G401 (cell line): Measurements from ENCODE around the gene CDH13. TPM values are rescaled to one million over a fixed set of nuclear protein-coding genes. Genes with fewer than 3 reads are reported as not detected.

ENCODE experiments used
- DNase-seq: peaks from one replicate; pipeline ENCODE4 v3.0.0-alpha.2; 2015; ENCODE audit warnings: low spot score
- in situ Hi-C: cut with HindIII; loops from 2 replicates; pipeline ENCODE4 v1.10.0; 2016; ENCODE audit warnings: low sequenced_read_pairs, mixed read lengths
- total RNA-seq: library from RNA; depleted of rRNA; stranded (reverse); fragments of >200 nt; shearing (Covaris generic); gene quantifications from 2 replicates; pipeline ENCODE4 v1.2.3, GENCODE V29; 2014

CDH13 gene
- total RNA-seq, 1 experiment from 2014 or later: 10.8 TPM

GRCh38 chr16:83312015-83312717 lies 685.4 kb downstream of the CDH13 start:
- in situ Hi-C loops: no loop called here
- no peak for DNase-seq

- in situ Hi-C loops: no loop called here
- DNase-seq: no peak
These were observed 686.0 kb downstream of the CDH13 start for GRCh38 chr16:83312718-83313245.

GRCh38 chr16:83315271-83315670 lies 688.5 kb downstream of the CDH13 start:
- DNase-seq: no peak
- in situ Hi-C loops: no loop called here

- no peak for DNase-seq
- in situ Hi-C loops: no loop called here
These were observed 689.7 kb downstream of the CDH13 start for GRCh38 chr16:83316458-83316857.

DNA sequence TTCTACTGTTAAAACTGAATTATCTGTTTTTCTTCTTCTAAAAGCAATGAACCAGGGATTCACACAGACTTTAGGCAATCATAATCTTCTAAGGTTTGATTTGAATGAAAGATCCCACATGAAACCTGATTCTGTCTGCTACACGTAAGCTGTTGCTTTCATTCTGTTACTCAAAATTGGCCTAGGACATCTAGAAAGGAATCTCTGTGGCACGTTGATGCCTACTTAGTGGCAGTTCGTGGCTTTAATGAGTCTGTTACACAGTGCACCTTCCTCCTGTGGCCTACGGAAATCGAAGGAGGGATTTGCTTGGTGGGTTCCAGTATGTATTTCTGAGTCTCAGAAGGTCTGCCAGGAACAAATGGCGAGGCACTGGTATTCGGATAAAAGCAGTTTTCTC lies 691.6 kb downstream of the CDH13 start:
- in situ Hi-C loops: no loop called here
- no peak for DNase-seq

DNA sequence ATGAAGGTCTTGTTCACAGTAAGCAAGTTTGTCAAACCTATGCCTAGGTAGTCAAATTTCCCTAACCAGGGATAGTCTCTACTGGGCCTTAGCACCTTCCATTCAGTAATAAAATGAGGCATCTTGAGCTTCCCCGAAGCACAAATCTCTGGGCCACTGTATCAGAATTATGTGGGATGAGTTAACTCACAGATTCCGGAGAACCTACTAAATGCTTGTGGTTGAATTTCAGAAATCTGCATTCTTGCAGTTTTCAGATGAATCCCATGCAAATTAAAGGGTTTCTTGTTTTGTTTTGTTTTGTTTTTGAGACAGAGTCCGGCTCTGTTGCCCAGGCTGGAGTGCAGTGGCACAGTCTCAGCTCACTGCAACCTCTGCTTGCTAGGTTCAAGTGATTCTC lies 702.2 kb downstream of the CDH13 start:
- in situ Hi-C loops: no loop called here

DNA sequence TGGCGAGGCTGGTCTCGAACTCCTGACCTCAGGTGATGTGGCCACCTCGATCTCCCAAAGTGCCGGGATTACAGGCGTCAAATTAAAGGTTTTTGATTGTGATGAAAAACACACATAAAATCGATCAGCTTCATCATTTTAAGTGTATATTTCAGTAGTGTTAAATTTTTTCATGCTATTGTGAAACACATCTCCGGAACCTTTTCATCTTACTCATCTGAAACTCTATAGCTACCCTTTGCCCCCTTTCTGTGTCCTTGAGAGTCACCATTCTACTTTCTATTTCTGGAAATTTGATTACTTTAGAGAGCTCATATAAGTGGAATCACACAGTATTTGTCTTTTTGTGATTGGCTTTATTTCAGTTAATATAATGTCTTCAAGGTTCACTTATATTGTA lies 702.7 kb downstream of the CDH13 start:
- in situ Hi-C loops: no loop called here
- DNase-seq: no peak

More for the DNA sequence above, 702.2 kb downstream of the CDH13 start:
- no peak for DNase-seq

DNA sequence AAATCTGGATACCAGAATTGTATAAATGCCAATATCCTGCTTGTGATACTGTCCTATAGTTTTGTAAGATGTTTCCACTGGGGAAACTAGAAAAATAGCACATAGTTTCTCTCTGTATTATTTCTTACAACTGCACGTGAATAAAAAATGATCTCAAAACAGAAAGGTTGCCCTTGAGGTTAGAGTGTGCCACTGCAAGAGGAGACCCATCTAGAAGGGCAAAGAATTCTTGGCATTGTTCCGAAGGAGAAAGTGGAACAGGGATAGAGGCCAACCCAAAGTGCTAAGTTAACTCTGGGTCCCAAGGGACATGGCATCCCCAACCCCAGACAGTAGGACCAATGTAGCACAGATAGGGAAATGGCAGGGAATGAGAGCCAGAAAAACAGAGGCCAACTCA lies 703.5 kb downstream of the CDH13 start:
- no peak for DNase-seq
- in situ Hi-C loops: no loop called here

- in situ Hi-C loops: no loop called here
- no peak for DNase-seq
These were observed 708.3 kb downstream of the CDH13 start for GRCh38 chr16:83335076-83335475.

- in situ Hi-C loops: no loop called here
- DNase-seq: peak; percentile 75
These were observed 709.8 kb downstream of the CDH13 start for GRCh38 chr16:83336603-83337002.

DNA sequence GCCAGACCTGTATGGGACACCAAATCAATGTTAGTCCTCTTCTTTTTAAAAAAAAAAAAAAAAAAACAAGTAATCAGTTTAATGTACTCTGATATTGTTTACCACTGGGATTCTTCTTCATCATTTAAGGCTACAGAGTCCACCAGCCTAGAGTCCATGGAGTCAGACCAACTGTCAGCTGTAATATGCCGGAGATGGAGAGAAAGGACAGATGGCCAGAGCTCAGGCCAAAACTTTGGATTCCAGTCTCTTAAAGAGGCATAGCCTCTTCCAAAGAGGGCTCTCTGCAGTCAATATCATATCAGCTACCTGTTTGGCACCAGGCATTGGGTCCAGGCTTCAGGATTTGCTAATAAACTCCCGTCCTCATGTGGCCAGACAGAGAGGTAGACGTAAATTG lies 711.4 kb downstream of the CDH13 start:
- in situ Hi-C loops: no loop called here
- DNase-seq: peak; percentile 97

GRCh38 chr16:83338941-83339340 lies 712.2 kb downstream of the CDH13 start:
- DNase-seq: peak; percentile 31
- in situ Hi-C loops: no loop called here

- no peak for DNase-seq
- in situ Hi-C loops: no loop called here
These were observed 717.2 kb downstream of the CDH13 start for GRCh38 chr16:83343935-83344366.

- in situ Hi-C loops: no loop called here
- peak; percentile 80 for DNase-seq
These were observed 719.3 kb downstream of the CDH13 start for GRCh38 chr16:83345846-83346640.

DNA sequence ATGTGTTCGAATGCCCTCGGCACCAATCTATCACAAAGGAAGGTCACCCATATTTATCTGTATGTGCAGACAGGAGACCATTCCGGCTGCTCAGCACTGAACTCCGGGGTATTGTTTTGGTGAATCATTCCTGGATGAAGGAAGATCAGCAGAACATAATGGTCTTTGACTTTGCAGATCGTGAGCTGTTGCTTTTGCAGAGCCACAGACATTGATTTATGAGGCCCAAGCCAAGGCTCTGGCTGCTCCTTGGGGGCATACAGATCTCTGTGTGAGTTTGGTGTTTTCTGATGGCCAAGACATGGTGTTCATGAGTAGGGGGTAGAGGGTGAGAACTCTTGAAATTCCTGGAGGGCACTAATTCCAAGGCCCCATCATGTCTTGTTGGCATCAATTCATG lies 722.2 kb downstream of the CDH13 start:
- in situ Hi-C loops: no loop called here
- DNase-seq: no peak

GRCh38 chr16:83350481-83350880 lies 723.7 kb downstream of the CDH13 start:
- in situ Hi-C loops: no loop called here

GRCh38 chr16:83351846-83352245 lies 725.1 kb downstream of the CDH13 start:
- no peak for DNase-seq
- in situ Hi-C loops: no loop called here

More at GRCh38 chr16:83350481-83350880, 723.7 kb downstream of the CDH13 start:
- peak; percentile 81 for DNase-seq

DNA sequence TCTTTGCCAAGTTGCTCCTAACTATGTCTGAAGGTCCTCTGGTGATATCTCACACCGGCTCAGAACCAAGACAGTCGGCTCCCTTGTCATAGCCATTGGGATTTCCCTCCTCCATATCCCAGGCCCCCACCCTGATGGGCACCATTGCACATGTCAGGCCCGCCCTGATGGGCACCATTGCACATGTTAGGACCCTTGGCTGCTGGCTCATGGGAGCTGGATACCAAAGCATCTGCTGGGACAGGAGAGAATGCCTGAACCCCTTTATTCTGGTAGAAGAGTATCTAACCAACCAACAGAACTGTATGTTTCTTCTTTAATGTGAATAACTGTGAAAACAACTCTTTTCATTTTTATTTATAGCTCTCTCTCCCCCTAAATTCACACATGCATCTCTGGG lies 726.5 kb downstream of the CDH13 start:
- in situ Hi-C loops: no loop called here

DNA sequence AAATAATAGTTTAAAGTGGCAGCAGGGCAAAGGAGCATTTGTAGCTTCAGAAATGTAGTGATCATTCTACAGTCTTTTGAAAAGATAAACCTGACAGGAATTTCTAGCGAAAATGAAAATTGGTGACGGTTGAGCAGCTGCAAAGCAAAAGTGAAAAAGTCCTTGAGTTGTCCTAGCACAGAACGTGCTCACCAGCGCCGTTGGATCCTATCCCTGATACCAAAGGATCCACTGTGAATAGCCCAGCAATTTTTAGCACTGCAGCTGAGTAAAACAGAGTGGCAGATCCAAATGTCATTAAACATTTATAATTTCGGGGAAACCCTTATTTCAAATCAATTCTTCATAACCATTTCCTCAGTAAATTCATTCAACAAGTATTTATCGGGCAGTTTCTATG lies 727.2 kb downstream of the CDH13 start:
- in situ Hi-C loops: no loop called here
- no peak for DNase-seq

More for the DNA sequence above, 726.5 kb downstream of the CDH13 start:
- no peak for DNase-seq

DNA sequence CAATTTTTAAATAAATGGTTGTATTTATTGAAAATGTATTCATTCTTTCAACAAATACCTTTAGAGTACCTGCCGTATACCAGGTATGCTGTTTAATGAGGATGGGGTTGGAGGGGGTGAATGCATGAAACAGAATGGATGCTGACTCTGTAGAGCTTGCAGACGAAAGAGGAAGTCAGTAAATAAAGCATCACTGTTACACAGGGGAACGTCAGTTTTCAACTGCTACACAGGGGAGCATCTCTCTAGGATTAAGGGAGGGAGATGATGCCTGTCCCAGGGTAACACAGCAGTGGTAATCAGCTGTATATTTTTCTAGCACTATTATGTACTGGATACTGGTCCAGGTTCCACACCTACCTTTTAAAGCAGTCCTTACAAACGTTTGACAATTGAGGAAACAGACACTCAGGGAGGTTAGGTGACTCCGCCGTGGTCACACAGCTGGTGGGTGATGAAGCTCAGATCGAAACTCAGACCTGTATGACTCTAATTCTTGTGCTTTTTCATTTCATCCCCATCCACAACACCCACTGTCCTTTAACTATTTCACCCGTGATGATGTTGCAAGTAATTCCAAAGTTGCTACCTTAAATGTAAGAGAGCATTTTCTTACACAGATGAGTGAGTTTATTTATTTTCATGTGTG lies 728.9 kb downstream of the CDH13 start:
- in situ Hi-C loops: no loop called here
- DNase-seq: no peak
